K562 (cell line): ENCODE measurements around the gene TOMM6. TPM values are rescaled to one million over a fixed set of nuclear protein-coding genes. Genes with fewer than 3 reads are reported as not detected.
A peak's percentile ranks its signal among the peaks of the same experiment; 100 is the strongest.

Experiments used
- ATAC-seq: fragments of 200-7000 bp; cut with Tn5 transposase; 3 replicates; pipeline ENCODE4 v1.9.1; 2020; ENCODE audit warnings: moderate library complexity
- BruUV-seq: library from RNA; stranded (reverse); fragments of 400-500 nt; replicated peaks from 2 replicates; lab custom pipeline; 2021; lab: Mats Ljungman, UMichigan
- CTCF ChIA-PET: fragments of 300-600 bp; formaldehyde crosslinking; extraction: SDS; loops from one replicate; lab custom pipeline; 2021; ENCODE audit warnings: low intra/inter-chr PET ratio; lab: Yijun Ruan, JAX
- POLR2A ChIA-PET: fragments of 300-600, 350-650 bp; sonication (Branson Sonifier 250); formaldehyde crosslinking; extraction: SDS; loops from one replicate; lab custom pipeline; 2021; ENCODE audit warnings: antibody characterized with exemption, inconsistent platforms; lab: Yijun Ruan, JAX
- DNase-seq, 4 experiments: peaks; one replicate each; pipeline versions ENCODE4 v3.0.0 to v3.0.0-alpha.2; 2011 to 2018; ENCODE audit warnings: low spot score in 3 of 4, mixed read lengths in 3 of 4; ENCODE audit errors: extremely low read depth in 1 of 4
- FAIRE-seq: peaks from 2 replicates; lab custom pipeline; 2011; peaks lifted over from hg19 to GRCh38; lab: Jason Lieb, UNC
- H2AFZ ChIP-seq: 2 replicates; pipeline ENCODE4 v1.6.0; 2011; ENCODE audit warnings: low read depth, low read length, control low read depth, inconsistent platforms
- H3K27ac ChIP-seq: fragments of 200-600 bp; 3 replicates; pipeline ENCODE4 v1.8.0; 2011; ENCODE audit warnings: low read depth, mild to moderate bottlenecking, control low read depth, inconsistent platforms, low read length, moderate library complexity, mixed read lengths; ENCODE audit errors: extremely low read depth
- H3K27me3 ChIP-seq, 2 experiments: fragments of 300-600 bp in 1 of 2; 2 replicates in 1 of 2; 3 replicates in 1 of 2; pipeline versions ENCODE4 v1.6.0 to v1.8.0; 2011; ENCODE audit warnings: inconsistent platforms in 2 of 2, low read length in 2 of 2, mild to moderate bottlenecking in 1 of 2, mixed read lengths in 1 of 2, moderate library complexity in 1 of 2; ENCODE audit not compliant: control insufficient read depth in 2 of 2, insufficient read depth in 2 of 2
- H3K36me3 ChIP-seq: fragments of 300-600 bp; 3 replicates; pipeline ENCODE4 v1.8.0; 2011; ENCODE audit warnings: mild to moderate bottlenecking, low read length, inconsistent platforms; ENCODE audit not compliant: control insufficient read depth, insufficient read depth
- H3K4me1 ChIP-seq, 2 experiments: fragments of 200-600 bp in 1 of 2; replicated peaks in 1 of 2; 2 replicates in 1 of 2; 3 replicates in 1 of 2; pipeline versions ENCODE4 v1.5.1 to v1.8.0; 2011; ENCODE audit warnings: inconsistent platforms in 2 of 2, low read length in 2 of 2, mild to moderate bottlenecking in 1 of 2, mixed read lengths in 1 of 2, moderate library complexity in 1 of 2; ENCODE audit not compliant: control insufficient read depth in 2 of 2, insufficient read depth in 2 of 2
- H3K4me2 ChIP-seq: 2 replicates; pipeline ENCODE4 v1.6.1; 2011; ENCODE audit warnings: low read length, control low read depth, inconsistent platforms, mixed read lengths; ENCODE audit not compliant: insufficient read depth
- H3K4me3 ChIP-seq: fragments of 200-600 bp; sonication (generic), shearing (Covaris generic); 2 replicates; pipeline ENCODE4 v1.5.1; 2016; ENCODE audit warnings: control low read depth, inconsistent platforms
- H3K79me2 ChIP-seq: fragments of 200-600 bp; 3 replicates; pipeline ENCODE4 v1.8.0; 2011; ENCODE audit warnings: low read length, inconsistent platforms; ENCODE audit not compliant: control insufficient read depth, insufficient read depth
- H3K9ac ChIP-seq, 2 experiments: 2 replicates each; pipeline versions ENCODE4 v1.6.0 to v1.6.1; 2011; ENCODE audit warnings: low read depth in 2 of 2, low read length in 2 of 2, control low read depth in 1 of 2, inconsistent platforms in 1 of 2, mild to moderate bottlenecking in 1 of 2, mixed read lengths in 1 of 2; ENCODE audit not compliant: insufficient read depth in 1 of 2
- H3K9me1 ChIP-seq: one replicate; pipeline ENCODE4 v1.6.0; 2011; ENCODE audit warnings: inconsistent platforms, mild to moderate bottlenecking, low read length, moderate library complexity; ENCODE audit not compliant: control insufficient read depth, insufficient read depth
- H3K9me3 ChIP-seq: replicated peaks from 2 replicates; pipeline ENCODE4 v1.5.1; 2011; ENCODE audit warnings: low read depth, low read length, inconsistent platforms; ENCODE audit not compliant: control insufficient read depth, insufficient read depth
- H4K20me1 ChIP-seq: replicated peaks from 2 replicates; pipeline ENCODE4 v1.6.1; 2011; ENCODE audit warnings: low read length, inconsistent platforms, mixed read lengths; ENCODE audit not compliant: control insufficient read depth, insufficient read depth
- ARID1B ChIP-seq: fragments of 450-650 bp; IDR thresholded peaks from 2 replicates; pipeline ENCODE4 v1.6.1; 2016; ENCODE audit warnings: antibody characterized with exemption, mild to moderate bottlenecking, inconsistent platforms
- FOXJ2 ChIP-seq: fragments of 200-800 bp; sonication (Bioruptor generic); IDR thresholded peaks from 2 replicates; pipeline ENCODE4 v1.6.1; 2016; ENCODE audit warnings: missing genetic modification characterization, missing compliant biosample characterization
- KAT7 ChIP-seq: sonication (generic); formaldehyde crosslinking; IDR thresholded peaks from 2 replicates; pipeline ENCODE4 v1.8.0; 2022; ENCODE audit warnings: missing genetic modification reagents, mild to moderate bottlenecking, borderline replicate concordance
- MECOM ChIP-seq: fragments of 250-450 bp; sonication (Bioruptor Pico); IDR thresholded peaks from 2 replicates; pipeline ENCODE4 v1.8.0; 2022; ENCODE audit warnings: inconsistent platforms
- NBN ChIP-seq: fragments of 450-650 bp; IDR thresholded peaks from 2 replicates; pipeline ENCODE4 v1.6.1; 2016; ENCODE audit warnings: low read depth, mild to moderate bottlenecking
- POLR2A ChIP-seq: fragments of 450-650 bp; conservative IDR thresholded peaks from 2 replicates; pipeline ENCODE4 v1.6.1; 2016
- PTTG1 ChIP-seq: fragments of 450-650 bp; IDR thresholded peaks from 2 replicates; pipeline ENCODE4 v1.6.1; 2016; ENCODE audit warnings: low read depth, mild to moderate bottlenecking, missing genetic modification characterization, missing compliant biosample characterization
- SNIP1 ChIP-seq: fragments of 450-650 bp; IDR thresholded peaks from 2 replicates; pipeline ENCODE4 v1.7.1; 2017; ENCODE audit warnings: low read depth, mild to moderate bottlenecking
- ZNF253 ChIP-seq: fragments of 250-450 bp; sonication (Bioruptor Pico); conservative IDR thresholded peaks from 2 replicates; pipeline ENCODE4 v1.6.1; 2021; ENCODE audit warnings: mild to moderate bottlenecking
- ZNF699 ChIP-seq: fragments of 250-450 bp; sonication (Bioruptor Pico); IDR thresholded peaks from 2 replicates; pipeline ENCODE4 v1.8.0; 2021; ENCODE audit warnings: mild to moderate bottlenecking, moderate library complexity; ENCODE audit not compliant: insufficient replicate concordance
- WGBS: fragments of 100-300 bp; shearing (Covaris generic); methylation state at CpG from one replicate; pipeline ENCODE4 v1.1.6; 2016; ENCODE audit warnings: low coverage, mixed read lengths; ENCODE audit not compliant: insufficient coverage; ENCODE audit errors: missing lambda C conversion rate; 5-methylcytosine and 5-hydroxymethylcytosine counted together
- in situ Hi-C: fragments of 300-500 bp; cut with MboI; formaldehyde crosslinking; loops from 4 replicates; pipeline ENCODE4 v1.15.0; 2018; ENCODE audit warnings: inconsistent platforms, mixed read lengths
- intact Hi-C: fragments of 100-400 bp; cut with micrococcal nuclease; formaldehyde crosslinking; loops from 2 replicates; pipeline ENCODE4 v1.14.2; 2022
- polyA plus RNA-seq, 8 experiments: library from polyadenylated mRNA; depleted of rRNA in 4 of 8; stranded (reverse) in 5 of 8; unstranded in 3 of 8; fragments of >200 nt; fragmentation: Nextera tagmentation in 2 of 8; fragmentation: Illumina TruSeq in 1 of 8; extraction: Ambion mirVana in 2 of 8; extraction: Trizol in 1 of 8; gene quantifications; 2 replicates each; pipeline versions ENCODE4 v1.2.1 to v1.2.3, GENCODE V29; 2011 to 2014; ENCODE audit warnings: inconsistent platforms in 1 of 8, missing spikeins in 1 of 8
- total RNA-seq, 7 experiments: library from RNA; depleted of rRNA in 6 of 7; stranded (reverse); fragments of >200 nt in 6 of 7; fragmentation: Illumina TruSeq in 2 of 7; extraction: Trizol in 2 of 7; gene quantifications; 2 replicates each; pipeline versions ENCODE4 v1.2.1 to v1.2.3, GENCODE V29; 2011 to 2021; ENCODE audit warnings: low replicate concordance in 1 of 7

TOMM6 gene
- total and polyA plus RNA-seq, 9 of the 15 experiments (the other 6 are each of a cell fraction or from before 2014, with no cell fraction given): 380 to 2,097 (median 1,065) TPM

DNA sequence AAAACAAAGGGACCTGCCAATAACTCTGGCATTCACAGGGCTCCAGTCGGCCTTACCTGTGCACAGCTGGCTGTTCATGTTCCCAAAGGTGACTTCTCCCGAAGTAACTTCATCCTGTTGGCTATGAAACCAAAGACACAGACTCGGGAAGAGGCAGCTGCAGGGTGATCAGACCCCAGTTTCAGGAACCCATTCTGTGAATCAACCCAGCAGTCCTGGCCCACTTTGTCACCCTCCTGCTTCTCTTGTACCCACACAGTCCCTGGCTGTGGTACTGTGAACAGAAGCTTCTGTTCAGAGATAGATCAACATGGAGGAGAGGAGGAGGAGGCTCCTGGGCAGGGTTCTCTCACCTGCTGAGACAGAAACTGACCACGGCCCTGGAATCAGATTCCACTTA, 31.6 kb upstream of the TOMM6 start:
- H3K9ac ChIP-seq: no peak overlapping the region

GRCh38 chr6:41756354-41756753, 31.1 kb upstream of the TOMM6 start:
- WGBS: 10% methylated on average over 13 of the region's 13 CpGs
- no peak for DNase-seq
- CTCF ChIA-PET: no interaction called here

More for the DNA sequence above, 31.6 kb upstream of the TOMM6 start:
- Histone ChIP-seq H3K36me3 (no peaks in the 10 kb centered on the region), H3K4me3 (no peak overlapping the region), H3K4me2 (no peak overlapping the region), H3K4me1 (peaks cover 0 to 7% of the 10 kb centered on the region in 2 experiments; a peak in 1 of 5 replicates), H3K9me1 (no peaks in the 10 kb centered on the region), H3K27ac (no peak overlapping the region), H3K79me2 (no peaks in the 10 kb centered on the region), H3K9me3 (no peaks in the 10 kb centered on the region), H2AFZ (no peak overlapping the region), H4K20me1 (no peaks in the 10 kb centered on the region), H3K27me3 (peaks cover 34 to 46% of the 10 kb centered on the region in 2 experiments)
- FAIRE-seq: no peak
- WGBS: 0% methylated on average over 4 of the region's 4 CpGs
- no peak for DNase-seq
- intact Hi-C loops: no loop called here
- no TSS peak for BruUV-seq
- ATAC-seq: no peak; the same call in 2 of the 3 replicates
- ChIA-PET CTCF (no interaction called here), POLR2A (no interaction called here)
- in situ Hi-C loops: no loop called here
- no peak for TF ChIP-seq PTTG1
- TF ChIP-seq FOXJ2 (tag): no peak
- no peak for TF ChIP-seq ZNF253 (CRISPR knock-in tag)
- TF ChIP-seq POLR2A: no peak
- TF ChIP-seq SNIP1: no peak
- TF ChIP-seq MECOM (CRISPR knock-in tag): no peak

More at GRCh38 chr6:41756354-41756753, 31.1 kb upstream of the TOMM6 start:
- peaks cover 0 to 7% of the 10 kb centered on the region in 2 experiments; a peak in 1 of 5 replicates for H3K4me1 ChIP-seq
- peaks cover 36 to 50% of the 10 kb centered on the region in 2 experiments for H3K27me3 ChIP-seq
- BruUV-seq: no TSS peak
- H3K4me2 ChIP-seq: no peak overlapping the region
- TF ChIP-seq KAT7 (CRISPR knock-in tag): no peak
- no peak for TF ChIP-seq ZNF699
- no peak for TF ChIP-seq NBN
- TF ChIP-seq ARID1B: no peak
- no peak overlapping the region for H2AFZ ChIP-seq
- H3K4me3 ChIP-seq: no peak overlapping the region
- no peaks in the 10 kb centered on the region for H3K9me1 ChIP-seq
- H3K9me3 ChIP-seq: no peaks in the 10 kb centered on the region
- H3K36me3 ChIP-seq: no peaks in the 10 kb centered on the region
- ATAC-seq (peak; percentile 23), FAIRE-seq (no peak)
- no peak overlapping the region; a peak in 1 of 4 replicates for H3K9ac ChIP-seq
- intact Hi-C loops: no loop called here
- in situ Hi-C loops: no loop called here
- POLR2A ChIA-PET: no interaction called here
- H3K27ac ChIP-seq: no peak overlapping the region
- no peaks in the 10 kb centered on the region for H3K79me2 ChIP-seq
- H4K20me1 ChIP-seq: no peaks in the 10 kb centered on the region
